ENCODE results near the gene STAT1.

STAT1 gene

GRCh38 chr2:191031256-191031655 lies 17.3 kb upstream of the STAT1 start:
- no peak for DNase-seq

DNA sequence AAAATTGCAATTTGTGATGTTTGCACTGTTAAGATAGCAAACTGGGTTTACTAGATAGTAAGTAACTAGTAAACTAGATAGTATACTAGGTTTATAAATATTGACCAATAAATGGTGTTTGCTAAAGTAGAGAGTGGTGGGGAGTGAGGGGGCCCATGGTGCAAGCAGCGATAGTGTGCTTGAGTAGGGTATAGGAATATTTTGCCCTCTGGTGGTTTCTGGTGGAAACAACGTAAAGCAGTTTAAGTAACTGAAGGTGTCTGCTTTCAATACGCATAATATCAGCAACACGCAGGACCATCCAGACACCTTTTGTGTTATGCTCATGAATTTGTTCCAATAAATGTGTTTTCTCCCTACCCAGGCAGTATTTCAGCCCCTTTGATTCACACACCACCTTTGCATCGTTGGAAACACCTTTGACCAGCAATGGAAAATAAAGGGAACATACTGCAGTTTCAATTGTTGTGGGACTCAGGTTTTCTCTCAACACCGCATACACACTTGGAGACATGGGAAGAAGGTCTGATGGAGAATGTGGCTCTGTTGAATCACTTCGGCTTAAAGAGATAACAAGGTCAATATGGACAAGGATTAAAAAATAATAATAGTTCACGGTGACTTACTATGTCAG lies 16.7 kb upstream of the STAT1 start:
- DNase-seq: peak; percentile 54

DNA sequence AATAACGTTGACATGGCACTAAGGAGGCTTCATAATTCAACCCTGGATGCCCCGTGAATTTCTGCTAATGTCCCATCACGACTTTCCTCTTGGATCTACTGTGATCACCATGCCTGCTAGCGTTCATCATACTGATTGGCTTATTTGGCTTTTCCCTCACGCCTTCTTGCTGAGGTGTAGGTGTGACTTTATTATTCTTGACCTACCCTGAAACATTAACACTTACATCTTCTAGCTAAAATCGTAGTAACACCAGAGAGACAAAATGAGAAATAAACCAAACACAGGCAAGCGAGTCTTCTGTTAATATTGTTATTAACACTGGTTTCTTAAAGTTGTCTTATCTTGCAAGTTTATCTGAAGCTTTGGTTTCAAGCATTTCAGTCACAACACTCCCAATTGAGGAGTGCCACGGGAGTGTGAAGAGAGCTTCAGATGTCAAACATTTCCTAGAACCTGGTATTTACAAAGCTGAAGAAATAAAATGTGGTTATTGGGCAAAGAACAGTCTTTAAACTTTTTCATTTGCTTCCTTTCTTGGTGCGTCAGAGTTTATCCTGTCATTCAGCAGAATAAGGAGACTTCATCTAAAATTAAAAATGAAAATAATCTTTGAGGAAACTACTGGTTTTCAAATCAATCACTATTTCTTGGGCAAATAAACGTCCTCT lies 15.4 kb upstream of the STAT1 start:
- DNase-seq: no peak

DNA sequence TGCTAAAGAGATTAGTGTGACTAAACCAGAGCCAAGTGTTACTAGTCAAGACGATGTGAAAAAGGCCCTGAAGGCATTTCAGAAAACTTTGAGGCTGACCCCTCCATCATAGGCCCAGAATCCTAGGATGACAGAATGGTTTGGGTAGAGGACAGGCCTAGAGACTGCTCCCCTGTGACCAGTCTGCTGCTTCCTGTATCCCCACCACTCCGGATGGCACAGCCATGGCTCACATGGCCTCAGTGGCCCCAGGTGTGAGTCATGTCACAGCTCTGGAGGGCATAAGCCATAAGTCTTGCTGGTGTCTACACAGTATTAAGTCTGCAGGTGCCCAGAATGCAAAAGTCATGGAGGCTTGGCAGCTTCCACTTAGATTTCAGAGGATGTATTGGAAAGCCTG lies 12.4 kb upstream of the STAT1 start:
- DNase-seq: no peak

DNA sequence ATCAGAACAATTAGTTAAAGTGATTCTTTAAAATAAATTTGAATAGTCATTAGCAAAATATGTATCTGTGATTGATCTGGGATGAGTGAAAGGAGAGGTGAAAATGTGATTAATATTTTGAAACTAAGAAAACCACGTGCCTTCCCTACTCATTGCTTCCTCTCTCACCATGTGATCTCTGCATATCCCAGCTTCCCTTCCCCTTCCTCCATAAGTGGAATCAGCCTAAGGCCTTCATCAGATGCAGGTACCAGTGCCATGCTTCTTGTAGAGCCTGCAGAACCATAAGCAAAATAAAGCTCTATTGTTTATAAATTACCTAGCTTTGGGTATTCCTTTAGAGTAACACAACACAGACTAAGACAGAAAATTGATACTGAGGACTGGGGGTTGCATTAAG lies 11.2 kb upstream of the STAT1 start:
- no peak for DNase-seq

DNA sequence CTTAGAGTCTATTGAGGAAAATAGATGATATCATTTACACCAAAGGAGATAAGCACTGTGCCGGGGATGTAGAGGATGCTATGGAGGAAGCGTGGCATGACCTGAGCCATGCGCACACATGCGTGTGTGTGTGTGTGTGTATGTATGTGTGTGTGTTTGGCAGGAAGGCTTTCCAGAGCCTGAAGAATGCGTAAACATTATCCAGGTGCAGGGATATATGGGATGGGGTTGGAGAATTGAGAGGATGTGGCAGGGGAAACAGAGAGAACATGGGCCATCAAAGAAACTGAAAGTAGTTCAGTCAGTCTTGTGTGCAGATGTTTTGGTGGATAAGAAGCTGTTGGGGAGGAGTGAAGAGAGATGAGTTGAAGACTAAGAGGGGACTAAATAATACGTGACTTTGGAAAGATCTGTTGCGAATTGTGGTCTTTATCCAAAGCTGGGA lies 9.3 kb upstream of the STAT1 start:
- no peak for DNase-seq

- peak; percentile 82 for DNase-seq
Observed at GRCh38 chr2:191020742-191021381, 6.9 kb upstream of the STAT1 start.

DNA sequence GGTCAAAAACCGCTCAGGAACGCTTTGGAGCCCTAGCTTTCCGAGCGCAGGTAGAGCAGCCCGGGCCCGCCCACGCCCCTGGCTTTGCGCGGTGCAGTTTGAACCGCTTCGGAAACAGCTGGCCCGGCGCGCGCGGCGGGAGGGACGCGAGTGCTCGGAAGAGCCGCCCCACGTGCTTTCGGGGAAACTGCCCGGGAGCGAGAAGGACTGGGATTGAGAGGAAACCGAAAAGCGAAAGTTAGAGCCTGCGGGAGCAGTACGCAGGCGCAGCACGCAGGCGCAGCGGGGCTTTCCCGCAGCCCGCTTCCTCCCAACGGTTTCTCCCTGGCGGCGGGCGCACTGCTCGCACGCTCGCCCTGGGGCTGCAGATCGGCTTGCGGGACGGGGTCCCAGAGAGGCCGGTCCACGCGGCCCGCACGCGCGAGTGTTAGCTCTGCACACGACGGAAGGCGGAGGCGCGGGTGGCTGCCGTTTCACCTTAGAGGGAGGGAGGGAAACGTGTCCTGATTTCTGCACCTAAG lies 6.3 kb upstream of the STAT1 start:
- DNase-seq: peak; percentile 97

- no peak for DNase-seq
Observed at GRCh38 chr2:191019376-191019775, 5.4 kb upstream of the STAT1 start.

DNA sequence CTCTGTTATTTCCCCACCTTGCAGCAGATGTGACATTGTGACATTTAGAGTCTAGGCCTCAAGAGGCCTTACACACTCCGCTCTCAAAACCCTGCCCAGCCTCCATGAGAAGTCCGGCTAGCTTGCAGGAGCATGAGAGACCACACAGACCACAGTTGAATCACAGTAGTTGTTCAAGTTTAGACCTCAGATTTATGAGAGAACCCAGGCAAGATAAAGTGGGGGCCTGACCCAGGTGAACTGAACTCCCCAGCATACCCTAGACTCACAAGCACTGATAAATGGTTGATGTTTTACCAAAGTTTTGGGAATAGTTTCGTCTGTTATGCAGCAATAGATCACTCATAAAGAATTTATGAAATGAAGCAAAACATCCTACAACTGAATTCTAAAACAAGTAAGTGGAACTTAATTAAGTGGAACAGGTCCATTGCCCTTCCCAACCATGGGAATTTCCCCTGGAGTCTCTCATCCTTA lies 4.7 kb upstream of the STAT1 start:
- DNase-seq: peak; percentile 32

GRCh38 chr2:191018048-191018447 lies 4.1 kb upstream of the STAT1 start:
- DNase-seq: no peak

DNA sequence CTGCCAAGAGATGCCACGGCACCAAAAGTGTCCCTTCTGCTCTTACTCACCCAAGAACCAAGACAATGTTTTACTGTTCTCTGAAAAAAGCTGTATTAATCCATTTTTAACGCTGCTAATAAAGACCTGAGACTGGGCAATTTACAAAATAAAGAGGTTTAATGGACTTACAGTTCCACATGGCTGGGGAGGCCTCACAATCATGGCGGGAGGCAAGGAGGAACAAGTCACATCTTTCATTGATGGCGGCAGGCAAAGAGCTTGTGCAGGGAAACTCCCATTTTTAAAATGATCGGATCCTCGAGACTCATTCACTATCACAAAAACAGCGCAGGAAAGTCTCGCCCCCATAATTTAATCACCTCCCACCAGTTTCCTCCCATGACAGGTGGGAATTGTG lies 1.9 kb upstream of the STAT1 start:
- DNase-seq: no peak

DNA sequence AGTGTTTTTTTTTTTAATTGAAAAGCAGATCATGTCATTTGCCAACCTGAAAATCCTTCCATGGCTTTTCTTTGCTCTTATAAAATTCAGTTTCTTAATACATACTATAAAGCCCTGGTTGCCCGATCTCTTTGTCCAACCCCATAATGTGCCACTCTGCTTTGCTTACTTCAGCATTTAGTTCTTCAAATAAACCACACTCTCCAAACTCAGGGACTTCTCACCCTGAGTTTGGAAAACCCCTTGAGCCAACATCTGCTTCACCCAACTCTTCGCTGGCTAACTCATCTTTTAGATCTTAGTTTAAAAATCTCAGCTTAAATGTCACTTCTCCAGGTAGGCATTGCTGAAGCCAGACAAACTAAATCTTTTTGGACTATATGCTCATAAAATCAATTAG lies 1.3 kb upstream of the STAT1 start:
- no peak for DNase-seq

DNA sequence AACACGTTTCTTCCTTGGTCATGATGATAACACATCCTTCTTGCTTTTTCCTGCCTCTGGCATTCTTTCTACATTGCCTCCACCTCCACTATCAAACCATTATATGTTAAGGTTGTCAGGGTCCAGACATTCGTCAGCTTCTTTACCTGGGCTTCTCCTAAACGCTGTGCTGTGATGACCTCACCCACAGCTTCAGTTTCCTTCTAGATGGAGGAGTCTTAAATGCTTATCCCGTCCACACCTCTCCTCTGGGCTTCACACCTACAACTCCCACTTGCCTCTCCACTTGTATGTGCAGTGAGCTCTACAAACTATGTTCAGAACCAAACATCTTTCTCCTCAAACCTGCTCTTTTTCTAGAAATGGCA lies 666 bp upstream of the STAT1 start:
- no peak for DNase-seq

DNA sequence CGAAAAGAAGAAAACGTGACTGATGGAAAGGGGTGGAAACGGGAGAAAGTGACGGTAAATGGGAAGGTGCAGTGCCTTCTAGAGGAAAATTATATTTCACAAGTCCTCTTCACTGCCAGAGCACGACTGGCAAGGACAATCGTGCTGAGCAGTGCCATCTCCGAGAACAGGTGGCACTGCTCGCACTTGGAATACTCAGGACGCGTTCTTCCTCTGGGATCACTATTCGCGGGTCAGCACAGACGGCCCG lies 364 bp downstream of the STAT1 start:
- DNase-seq: no peak

GRCh38 chr2:191012845-191013681 lies 908 bp downstream of the STAT1 start:
- DNase-seq: no peak

DNA sequence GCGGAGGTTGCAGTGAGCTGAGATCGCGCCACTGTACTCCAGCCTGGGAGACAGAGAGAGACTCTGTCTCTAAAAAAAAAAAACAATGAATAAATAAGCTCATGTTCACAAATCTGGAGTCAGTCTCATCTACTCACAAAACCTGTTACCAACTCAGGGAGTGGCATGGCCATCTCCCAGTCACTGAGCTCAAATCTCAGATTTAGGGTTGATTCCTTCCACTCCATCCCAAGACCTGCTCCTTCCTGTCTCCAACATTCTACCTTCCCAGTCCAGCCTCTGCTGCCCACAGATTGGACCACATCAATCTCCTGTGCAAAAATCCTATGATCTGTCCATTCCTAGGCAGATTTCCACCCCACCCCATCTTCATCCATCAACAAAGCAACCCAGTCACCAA lies 1.6 kb downstream of the STAT1 start:
- DNase-seq: no peak

- DNase-seq: no peak
Observed at GRCh38 chr2:191010887-191011885, 2.8 kb downstream of the STAT1 start.

DNA sequence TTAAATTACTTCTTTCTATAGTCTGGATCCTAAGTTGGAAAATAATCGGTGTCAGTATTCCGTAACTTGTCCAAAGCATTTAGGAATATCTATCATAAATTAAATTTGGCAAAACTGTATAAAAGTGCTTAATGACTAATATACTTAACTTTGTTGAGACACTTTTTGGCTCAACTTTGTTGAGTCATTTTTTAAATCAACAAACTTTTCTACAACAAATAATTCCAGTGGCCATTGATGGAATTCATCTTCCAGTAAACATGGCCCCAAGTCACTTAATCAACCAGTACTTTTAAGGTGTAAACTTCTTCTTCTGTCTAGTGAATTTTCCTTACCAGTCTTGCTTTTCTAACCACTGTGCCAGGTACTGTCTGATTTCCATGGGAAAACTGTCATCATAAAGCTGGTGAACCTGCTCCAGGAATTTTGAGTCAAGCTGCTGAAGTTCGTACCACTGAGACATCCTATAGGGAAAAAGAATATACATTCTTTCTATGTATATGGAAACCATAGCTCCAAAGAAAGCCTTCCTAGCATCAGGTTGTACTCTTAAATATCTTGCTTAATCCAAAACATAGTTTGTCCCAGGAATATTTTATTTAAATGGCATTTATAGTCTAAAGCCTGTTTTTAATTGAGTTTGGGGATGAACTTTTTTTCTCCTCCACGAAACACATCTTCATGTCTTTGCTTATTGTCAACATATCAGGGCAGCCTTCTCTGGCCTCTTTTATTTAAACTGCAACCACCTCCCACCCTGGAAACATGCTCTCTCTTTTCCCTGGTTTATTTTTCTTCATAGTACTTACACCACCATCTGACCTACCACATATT lies 4.2 kb downstream of the STAT1 start:
- DNase-seq: peak; percentile 46

GRCh38 chr2:191008286-191008685 lies 5.7 kb downstream of the STAT1 start:
- no peak for DNase-seq

All from fibroblast of skin of scalp (primary cell).